HepG2 (cell line): Measurements from ENCODE around the gene KAT6B.

Experiments used
- DR1 ChIP-seq: sonication (generic); formaldehyde crosslinking; IDR thresholded peaks from 2 replicates; pipeline ENCODE4 v1.8.0; 2021; ENCODE audit warnings: mild to moderate bottlenecking, missing genetic modification reagents, inconsistent platforms
- NR1H2 ChIP-seq: sonication (generic); formaldehyde crosslinking; IDR thresholded peaks from 2 replicates; pipeline ENCODE4 v1.8.1; 2022; ENCODE audit warnings: low read depth, missing genetic modification reagents, borderline replicate concordance
- NR3C1 ChIP-seq: sonication (generic); formaldehyde crosslinking; IDR thresholded peaks from 2 replicates; pipeline ENCODE4 v1.4.0; 2020; ENCODE audit warnings: missing genetic modification reagents
- TAF1 ChIP-seq: sonication (generic); formaldehyde crosslinking; IDR thresholded peaks from 2 replicates; pipeline ENCODE4 v1.4.0; 2020; ENCODE audit warnings: missing genetic modification reagents
- TBL1XR1 ChIP-seq: fragments of 150-350 bp; IDR thresholded peaks from 2 replicates; pipeline ENCODE4 v1.6.1; 2014; ENCODE audit warnings: borderline replicate concordance, low read length; ENCODE audit not compliant: partially characterized antibody
- TF ChIP-seq, protein P1 (sequence below): sonication (generic); formaldehyde crosslinking; IDR thresholded peaks from 2 replicates; pipeline ENCODE4 v1.5.0; 2020; ENCODE audit warnings: mild to moderate bottlenecking, missing genetic modification reagents, moderate library complexity

GRCh38 chr10:74870191-74870590, 43.8 kb downstream of the KAT6B start:
- TF ChIP-seq TAF1 (CRISPR knock-in tag) = no peak
- TF ChIP-seq TBL1XR1 = no peak
- TF ChIP-seq, protein P1, sequence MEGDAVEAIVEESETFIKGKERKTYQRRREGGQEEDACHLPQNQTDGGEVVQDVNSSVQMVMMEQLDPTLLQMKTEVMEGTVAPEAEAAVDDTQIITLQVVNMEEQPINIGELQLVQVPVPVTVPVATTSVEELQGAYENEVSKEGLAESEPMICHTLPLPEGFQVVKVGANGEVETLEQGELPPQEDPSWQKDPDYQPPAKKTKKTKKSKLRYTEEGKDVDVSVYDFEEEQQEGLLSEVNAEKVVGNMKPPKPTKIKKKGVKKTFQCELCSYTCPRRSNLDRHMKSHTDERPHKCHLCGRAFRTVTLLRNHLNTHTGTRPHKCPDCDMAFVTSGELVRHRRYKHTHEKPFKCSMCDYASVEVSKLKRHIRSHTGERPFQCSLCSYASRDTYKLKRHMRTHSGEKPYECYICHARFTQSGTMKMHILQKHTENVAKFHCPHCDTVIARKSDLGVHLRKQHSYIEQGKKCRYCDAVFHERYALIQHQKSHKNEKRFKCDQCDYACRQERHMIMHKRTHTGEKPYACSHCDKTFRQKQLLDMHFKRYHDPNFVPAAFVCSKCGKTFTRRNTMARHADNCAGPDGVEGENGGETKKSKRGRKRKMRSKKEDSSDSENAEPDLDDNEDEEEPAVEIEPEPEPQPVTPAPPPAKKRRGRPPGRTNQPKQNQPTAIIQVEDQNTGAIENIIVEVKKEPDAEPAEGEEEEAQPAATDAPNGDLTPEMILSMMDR = no peak
- no peak for TF ChIP-seq NR3C1 (CRISPR knock-in tag)
- TF ChIP-seq NR1H2 = no peak
- TF ChIP-seq DR1 = no peak
